Dermis blood vessel endothelial cell (primary cell): ENCODE results near the gene NPAS4. TPM values are rescaled to one million over a fixed set of nuclear protein-coding genes. Genes with fewer than 3 reads are reported as not detected.
A peak's percentile ranks its signal among the peaks of the same experiment; 100 is the strongest.
"Not testable (repeated sequence)": the region's sequence is repeated elsewhere in the genome, so short reads cannot be mapped to it uniquely, and the experiment has no call there.

Experiments
- DNase-seq: peaks from one replicate; pipeline ENCODE4 v3.0.0; 2010
- total RNA-seq: library from RNA; depleted of rRNA; stranded (reverse); fragments of >200 nt; gene quantifications from 2 replicates; pipeline ENCODE4 v1.2.3, GENCODE V29; 2014

Gene NPAS4
- total RNA-seq, 1 donor from 2014 or later = not detected

- DNase-seq = no peak
Measured at GRCh38 chr11:66457826-66458225, 37.0 kb downstream of the NPAS4 start.

DNA sequence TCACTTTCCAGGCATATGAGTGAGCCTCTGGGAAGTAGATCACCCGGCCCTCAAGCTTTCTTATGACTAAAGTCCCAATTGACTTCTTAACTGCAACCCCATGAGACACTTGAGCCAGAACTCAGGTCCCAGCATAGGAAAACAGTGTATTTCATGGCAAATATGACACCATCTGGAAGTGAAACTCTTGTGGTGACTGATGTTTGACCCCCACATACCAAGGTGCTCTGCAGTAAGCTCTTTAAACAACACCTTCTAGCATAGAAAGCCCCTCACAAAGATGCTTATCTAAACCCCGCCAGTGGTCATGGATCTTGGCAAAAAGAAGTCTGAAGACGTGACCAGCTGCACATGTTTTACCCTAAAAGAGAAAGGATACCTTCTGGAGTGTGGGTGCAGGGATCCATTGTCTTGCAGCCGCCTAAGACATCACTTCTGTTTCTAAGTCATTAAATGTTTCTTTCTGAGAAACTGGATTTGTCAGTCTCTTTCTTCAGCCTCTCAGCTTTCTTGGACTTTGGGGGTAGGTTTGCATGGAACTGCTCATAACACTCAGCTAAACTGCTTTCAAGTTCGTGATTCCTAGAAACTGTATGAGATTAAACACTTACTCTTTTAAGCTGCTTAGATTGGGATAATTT lies 38.4 kb downstream of the NPAS4 start:
- DNase-seq = no peak

DNA sequence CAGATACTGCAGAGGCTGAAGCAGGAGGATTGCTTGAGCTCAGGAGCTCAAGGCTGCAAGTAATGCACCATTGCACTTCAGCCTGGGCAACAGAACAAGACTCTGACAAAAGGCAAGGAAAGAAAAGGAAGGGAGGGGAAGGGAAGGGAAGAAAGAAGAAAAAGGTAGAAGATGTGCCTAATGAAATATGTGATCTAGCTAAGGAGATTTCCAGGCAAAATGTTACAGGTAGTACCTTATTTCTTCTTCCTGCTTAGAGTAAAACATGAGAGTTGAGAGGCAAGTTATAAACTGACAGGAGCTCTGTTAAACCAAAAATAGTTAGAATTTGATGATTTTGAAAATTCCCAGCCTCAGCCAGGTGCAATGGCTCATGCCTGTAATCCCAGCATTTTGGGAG lies 41.2 kb downstream of the NPAS4 start:
- no peak for DNase-seq

GRCh38 chr11:66462911-66463310 lies 42.1 kb downstream of the NPAS4 start:
- no peak for DNase-seq

- DNase-seq = not testable (repeated sequence)
Measured at GRCh38 chr11:66464116-66464515, 43.3 kb downstream of the NPAS4 start.

DNA sequence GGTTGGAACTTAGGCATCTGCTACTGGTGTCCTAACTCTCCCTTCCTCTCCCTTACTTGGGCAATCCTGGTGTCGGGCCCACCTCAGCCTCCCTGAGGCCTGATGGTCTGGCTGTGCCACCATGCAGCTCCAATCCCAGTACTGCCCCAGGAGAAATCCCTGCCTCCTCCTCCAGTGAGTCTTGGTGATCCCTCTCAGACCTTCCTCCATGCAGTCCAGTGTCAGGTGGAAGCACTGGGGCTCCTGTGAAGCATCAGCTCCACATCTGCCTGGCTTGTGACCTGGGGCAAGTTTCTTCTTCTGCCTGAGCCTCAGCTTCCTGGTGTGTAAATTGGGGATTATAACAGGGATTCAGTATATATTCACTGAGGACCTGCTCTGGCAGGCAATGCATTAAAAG lies 44.1 kb downstream of the NPAS4 start:
- no peak for DNase-seq

DNA sequence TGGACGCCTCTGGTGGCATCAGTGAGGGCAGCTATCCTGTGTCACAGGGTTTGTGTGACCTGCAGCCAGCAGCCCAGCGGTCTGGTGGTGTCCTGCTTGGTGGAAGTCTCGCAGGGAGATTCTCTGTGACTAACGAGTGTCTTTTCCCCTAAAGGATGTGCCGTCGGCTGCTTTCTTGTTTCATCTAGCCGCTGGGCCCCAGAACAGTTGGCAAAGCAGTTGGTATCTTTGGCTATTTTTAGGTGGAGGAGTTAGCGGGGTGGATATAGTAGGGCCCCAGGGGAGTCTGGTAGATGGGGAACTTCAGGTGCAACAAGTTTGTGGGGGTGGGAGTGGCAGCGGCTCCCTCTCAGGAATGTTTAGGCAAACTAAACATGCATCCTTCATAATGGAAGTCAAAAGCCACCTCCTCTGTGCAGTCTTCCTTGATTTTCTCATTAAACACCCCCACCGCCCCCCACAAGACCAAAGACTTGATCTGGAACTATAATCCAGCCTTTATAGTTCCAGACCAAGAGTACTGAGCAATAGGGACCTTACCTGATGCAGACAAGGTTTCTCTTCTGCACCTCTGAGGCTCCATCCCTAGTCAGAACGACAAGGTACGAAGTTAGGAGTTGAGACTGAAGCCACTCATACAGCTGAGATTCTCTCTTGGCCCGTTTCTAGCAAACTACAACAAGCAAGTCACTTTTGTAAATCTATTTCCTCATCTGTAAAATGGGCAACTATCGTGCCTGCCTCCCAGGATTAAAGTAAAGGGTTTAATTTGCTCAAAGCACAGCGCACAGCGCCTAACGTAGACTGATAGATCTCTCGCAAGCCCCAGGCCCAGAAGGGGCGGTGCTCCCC lies 44.8 kb downstream of the NPAS4 start:
- no peak for DNase-seq

DNA sequence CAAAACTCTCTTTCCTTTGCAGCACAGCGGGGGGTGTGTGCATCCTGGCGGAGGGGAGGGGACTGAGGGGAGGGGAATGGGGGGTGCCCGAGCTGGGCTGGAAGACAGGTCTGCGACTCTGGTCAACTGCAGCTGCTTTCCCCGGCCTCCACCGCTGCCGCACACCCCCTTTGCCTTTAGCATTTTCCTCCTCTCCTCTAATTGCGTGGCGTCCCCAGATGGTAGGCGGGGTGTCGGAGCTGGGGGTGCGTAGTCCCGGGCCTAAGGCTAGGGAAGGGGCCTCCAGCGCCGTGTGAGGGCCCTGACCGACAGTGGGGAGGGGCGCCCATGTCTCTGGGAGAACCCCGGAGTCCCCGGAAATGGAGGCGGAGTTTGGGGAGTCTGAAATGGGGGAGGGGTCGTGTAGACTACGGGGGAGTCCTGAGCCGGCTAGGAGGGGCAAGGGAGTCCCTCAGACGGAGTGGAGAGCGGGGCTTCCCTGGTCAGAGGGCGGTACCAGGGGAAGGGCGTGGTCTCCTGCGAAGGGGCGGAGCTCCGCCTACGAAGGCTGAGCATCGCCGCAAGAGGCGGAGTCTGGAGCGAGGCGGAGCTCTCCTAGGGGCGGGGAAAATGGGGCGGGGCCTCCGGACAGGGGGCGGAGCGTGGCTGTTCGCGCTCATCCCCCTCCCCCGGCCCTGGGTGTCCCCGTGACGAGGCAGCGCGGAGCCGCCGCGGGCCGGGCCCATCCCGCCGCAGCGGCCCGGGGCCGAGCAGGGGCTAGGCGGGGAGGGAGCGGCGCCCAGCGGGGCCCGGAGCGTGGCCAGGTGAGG lies 45.6 kb downstream of the NPAS4 start, which contains the start of gene PELI3:
PELI3 (plus strand) TSS at position 681 of the 809 bp plus-strand sequence. CDS start 1,224 bp downstream, outside the sequence.
- DNase-seq = peak; percentile 92

DNA sequence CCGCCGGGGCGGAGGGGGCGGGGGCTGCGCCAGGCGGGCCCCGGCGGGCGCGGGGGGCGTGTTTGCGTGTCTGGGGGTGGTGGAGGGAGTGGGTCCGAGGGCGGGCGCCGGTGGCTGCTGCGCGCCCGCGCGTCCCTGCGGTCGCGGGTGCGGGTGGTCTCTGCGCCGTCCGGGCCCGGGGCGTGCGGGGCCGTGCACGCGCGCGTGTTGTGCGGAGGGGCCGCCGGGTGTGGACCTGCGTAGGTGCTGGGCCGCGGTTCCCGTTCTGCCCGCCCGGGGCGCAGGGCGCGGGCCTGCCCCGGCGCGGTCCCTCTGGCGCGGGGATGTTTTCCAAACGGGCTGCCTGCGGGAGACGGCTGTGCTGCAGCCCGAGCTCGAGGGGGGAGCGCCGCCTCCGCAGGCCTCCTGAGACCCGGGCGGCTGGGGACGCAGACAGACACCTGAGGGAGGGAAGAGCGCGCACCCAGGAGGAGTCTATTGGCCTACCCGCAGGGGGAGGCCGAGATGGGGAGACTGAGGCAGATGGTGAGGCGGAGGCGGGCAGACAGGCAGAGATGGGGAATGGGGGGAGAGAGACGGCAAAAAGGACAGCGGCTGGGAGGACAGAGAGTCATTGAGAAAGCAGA lies 46.3 kb downstream of the NPAS4 start:
- peak; percentile 30 for DNase-seq

DNA sequence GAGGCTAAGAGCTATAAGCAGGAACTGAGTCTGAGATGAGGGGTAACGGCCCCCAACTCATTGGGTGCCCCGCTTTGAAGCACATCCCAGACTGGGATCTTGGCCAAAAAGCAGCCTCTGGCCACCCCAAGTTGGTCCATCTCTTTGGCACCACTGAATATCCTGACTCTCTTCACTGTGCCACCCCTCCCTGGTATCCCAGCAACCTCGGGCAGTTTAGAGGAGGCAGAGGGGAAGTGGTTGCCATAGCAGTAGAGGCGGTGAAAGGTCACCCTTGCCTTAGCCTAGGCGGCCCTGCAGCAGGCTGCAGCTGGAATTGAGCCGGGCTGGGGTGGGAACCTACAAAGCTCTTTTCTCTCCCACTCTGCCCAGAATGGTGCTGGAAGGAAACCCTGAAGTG lies 46.9 kb downstream of the NPAS4 start:
- no peak for DNase-seq

GRCh38 chr11:66468691-66469090 lies 47.9 kb downstream of the NPAS4 start:
- no peak for DNase-seq

- DNase-seq = no peak
Measured at GRCh38 chr11:66469441-66469840, 48.6 kb downstream of the NPAS4 start.

DNA sequence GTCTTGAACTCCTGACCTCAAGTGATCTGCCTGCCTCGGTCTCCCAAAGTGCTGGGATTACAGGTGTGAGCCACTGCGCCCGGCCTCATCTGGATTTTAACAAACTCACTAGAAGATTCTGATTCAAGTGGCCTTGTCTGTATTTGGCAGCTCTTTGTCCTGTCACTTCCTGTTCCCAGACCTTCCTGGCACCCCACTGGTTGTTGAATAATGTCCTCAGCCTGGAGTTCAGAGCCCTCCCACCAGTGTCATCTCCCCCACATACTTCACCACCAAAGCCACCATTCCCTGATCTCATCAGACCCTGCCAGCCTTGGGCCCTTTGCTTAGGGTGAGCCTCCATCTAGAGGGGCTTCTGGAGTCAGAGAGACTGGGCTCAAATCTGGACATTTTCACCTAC lies 49.2 kb downstream of the NPAS4 start:
- DNase-seq = no peak

GRCh38 chr11:66471142-66471541 lies 50.3 kb downstream of the NPAS4 start:
- DNase-seq = no peak

DNA sequence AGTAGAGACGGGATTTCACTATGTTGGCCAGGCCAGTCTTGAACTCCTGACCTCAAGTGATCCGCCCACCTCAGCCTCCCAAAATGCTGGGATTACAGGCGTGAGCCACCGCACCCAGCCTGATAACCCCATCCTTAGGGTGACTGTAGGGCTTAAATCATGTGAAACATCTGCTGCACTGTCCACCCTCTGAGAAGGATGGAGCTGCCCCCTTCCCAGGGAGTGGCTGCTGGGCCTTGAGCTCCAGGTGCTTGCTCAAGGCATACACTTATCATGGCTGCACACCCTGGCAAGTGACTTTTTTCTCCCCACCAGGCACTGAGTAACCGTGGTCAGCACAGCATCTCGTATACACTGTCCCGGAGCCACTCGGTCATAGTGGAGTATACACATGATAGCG lies 51.2 kb downstream of the NPAS4 start:
- DNase-seq = no peak

DNA sequence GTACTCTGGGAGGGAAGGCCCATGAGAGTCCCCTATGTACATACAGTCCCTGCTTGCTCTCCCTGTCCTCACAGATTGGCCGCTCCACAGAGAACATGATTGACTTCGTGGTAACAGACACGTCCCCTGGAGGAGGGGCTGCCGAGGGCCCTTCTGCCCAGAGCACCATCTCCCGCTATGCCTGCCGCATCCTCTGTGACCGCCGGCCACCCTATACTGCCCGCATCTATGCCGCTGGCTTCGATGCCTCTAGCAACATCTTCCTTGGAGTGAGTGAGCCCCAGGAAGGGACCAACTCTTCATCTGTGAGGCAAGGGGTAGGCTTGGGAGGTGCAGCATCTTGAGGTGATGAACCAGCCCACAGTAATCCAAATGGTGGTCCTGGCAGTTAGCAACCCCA lies 52.3 kb downstream of the NPAS4 start:
- DNase-seq = no peak

DNA sequence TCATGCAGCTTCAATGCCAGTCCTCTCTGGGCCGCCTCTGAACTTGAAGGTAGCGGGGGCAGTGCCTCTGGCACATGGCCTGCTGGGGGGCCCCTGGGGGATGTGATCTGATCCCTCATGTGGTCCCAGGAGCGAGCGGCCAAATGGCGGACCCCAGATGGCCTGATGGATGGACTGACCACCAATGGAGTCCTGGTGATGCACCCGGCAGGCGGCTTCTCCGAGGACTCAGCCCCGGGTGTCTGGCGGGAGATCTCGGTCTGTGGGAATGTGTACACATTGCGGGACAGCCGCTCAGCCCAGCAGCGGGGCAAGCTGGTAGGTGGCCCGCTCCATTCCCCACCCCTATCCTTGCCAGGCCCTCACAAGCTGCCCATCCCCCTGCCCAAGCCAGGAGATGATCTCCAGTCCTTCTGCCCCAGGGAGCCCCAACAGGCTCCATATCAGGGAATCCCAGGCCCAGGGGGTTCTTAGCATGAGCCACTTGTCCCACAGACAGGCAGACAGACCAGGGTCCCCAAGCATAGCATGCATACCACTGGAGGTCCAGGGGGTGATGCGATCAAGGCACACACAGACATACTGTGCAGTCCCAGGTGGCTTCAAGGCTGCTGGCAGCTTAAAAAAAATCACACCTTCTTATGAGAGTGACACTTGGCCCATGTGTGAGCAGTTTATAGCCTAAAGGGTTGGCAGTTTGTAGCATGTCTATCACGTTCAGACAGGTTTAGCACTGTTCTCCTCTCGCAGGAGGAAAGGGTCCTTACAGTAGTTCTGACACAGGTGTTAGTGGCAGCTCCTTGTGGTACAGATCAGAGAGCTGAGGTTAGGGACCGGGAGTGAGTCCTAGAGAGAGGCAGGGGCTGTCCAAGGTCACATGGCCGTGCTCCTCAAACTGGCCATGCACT lies 53.0 kb downstream of the NPAS4 start:
- DNase-seq = no peak

DNA sequence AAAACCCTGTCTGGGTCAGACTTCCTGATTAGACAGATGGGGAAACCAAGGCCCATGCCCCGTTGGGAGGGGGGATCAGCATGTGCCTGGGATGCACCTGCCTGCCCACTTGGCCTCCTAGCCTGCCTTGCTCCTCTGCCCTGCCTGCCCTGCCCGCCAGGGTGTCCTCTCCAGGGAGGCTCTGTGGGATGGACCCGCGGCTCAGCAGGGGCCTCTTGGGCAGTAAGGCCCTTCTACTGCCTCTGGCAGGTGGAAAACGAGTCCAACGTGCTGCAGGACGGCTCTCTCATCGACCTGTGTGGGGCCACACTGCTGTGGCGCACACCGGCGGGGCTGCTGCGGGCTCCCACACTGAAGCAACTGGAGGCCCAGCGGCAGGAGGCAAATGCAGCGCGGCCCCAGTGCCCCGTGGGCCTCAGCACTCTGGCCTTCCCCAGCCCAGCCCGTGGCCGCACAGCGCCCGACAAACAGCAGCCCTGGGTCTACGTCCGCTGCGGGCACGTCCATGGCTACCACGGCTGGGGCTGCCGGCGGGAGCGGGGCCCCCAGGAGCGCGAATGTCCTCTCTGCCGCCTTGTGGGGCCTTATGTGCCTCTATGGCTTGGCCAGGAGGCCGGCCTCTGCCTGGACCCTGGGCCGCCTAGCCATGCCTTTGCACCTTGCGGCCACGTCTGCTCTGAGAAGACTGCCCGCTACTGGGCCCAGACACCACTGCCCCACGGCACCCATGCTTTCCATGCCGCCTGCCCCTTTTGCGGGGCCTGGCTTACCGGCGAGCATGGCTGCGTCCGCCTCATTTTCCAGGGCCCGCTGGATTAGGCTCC lies 54.7 kb downstream of the NPAS4 start:
- DNase-seq = no peak
